HEK293 (cell line): Measurements from ENCODE around the gene GSTA5.
"Not testable (repeated sequence)": the region's sequence is repeated elsewhere in the genome, so short reads cannot be mapped to it uniquely, and the experiment has no call there.

Source experiments
- FEZF1 ChIP-seq: fragments of 450-650 bp; formaldehyde crosslinking; IDR thresholded peaks from 2 replicates; pipeline ENCODE4 v1.5.1; 2016; ENCODE audit warnings: missing biosample characterization, missing genetic modification characterization
- GLIS1 ChIP-seq: fragments of 450-650 bp; formaldehyde crosslinking; IDR thresholded peaks from 2 replicates; pipeline ENCODE4 v1.5.1; 2016; ENCODE audit warnings: missing biosample characterization, missing genetic modification characterization
- YY1 ChIP-seq: fragments of 450-650 bp; formaldehyde crosslinking; IDR thresholded peaks from 2 replicates; pipeline ENCODE4 v1.5.1; 2018; ENCODE audit warnings: missing biosample characterization, missing genetic modification characterization
- TF ChIP-seq, protein P1 (sequence below): fragments of 450-650 bp; formaldehyde crosslinking; IDR thresholded peaks from 2 replicates; pipeline ENCODE4 v1.5.1; 2016; ENCODE audit warnings: missing biosample characterization, missing genetic modification characterization
- TF ChIP-seq, protein P2 (sequence below): fragments of 450-650 bp; formaldehyde crosslinking; IDR thresholded peaks from 2 replicates; pipeline ENCODE4 v1.5.1; 2016; ENCODE audit warnings: missing biosample characterization, missing genetic modification characterization, low read depth
- TF ChIP-seq, protein P3 (sequence below): fragments of 450-650 bp; formaldehyde crosslinking; IDR thresholded peaks from 2 replicates; pipeline ENCODE4 v1.5.1; 2016; ENCODE audit warnings: missing biosample characterization, missing genetic modification characterization

DNA sequence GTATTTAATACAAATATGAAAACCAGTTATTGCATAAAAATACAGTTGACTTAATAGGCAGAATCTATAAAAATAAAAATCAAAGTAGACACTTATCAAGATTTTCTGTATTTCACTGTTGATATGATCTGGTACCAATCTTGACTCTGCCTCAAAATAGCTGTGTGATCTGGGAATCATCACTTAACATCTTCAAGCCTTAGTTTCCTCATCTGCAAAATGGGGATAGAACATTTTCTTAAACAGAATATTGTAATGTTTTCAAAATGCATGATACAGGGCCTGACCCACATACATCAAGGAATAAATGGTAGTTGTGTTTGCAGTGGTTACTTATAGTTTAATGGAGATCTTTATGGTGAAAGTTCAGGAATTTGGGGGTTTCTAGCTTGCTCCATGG lies 58.4 kb downstream of the GSTA5 start:
- not testable (repeated sequence) for TF ChIP-seq YY1, FEZF1, GLIS1 (tag by site-specific recombination)
- TF ChIP-seq, protein P1, sequence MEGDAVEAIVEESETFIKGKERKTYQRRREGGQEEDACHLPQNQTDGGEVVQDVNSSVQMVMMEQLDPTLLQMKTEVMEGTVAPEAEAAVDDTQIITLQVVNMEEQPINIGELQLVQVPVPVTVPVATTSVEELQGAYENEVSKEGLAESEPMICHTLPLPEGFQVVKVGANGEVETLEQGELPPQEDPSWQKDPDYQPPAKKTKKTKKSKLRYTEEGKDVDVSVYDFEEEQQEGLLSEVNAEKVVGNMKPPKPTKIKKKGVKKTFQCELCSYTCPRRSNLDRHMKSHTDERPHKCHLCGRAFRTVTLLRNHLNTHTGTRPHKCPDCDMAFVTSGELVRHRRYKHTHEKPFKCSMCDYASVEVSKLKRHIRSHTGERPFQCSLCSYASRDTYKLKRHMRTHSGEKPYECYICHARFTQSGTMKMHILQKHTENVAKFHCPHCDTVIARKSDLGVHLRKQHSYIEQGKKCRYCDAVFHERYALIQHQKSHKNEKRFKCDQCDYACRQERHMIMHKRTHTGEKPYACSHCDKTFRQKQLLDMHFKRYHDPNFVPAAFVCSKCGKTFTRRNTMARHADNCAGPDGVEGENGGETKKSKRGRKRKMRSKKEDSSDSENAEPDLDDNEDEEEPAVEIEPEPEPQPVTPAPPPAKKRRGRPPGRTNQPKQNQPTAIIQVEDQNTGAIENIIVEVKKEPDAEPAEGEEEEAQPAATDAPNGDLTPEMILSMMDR (tag by site-specific recombination), result not testable (repeated sequence)
- TF ChIP-seq, protein P2, sequence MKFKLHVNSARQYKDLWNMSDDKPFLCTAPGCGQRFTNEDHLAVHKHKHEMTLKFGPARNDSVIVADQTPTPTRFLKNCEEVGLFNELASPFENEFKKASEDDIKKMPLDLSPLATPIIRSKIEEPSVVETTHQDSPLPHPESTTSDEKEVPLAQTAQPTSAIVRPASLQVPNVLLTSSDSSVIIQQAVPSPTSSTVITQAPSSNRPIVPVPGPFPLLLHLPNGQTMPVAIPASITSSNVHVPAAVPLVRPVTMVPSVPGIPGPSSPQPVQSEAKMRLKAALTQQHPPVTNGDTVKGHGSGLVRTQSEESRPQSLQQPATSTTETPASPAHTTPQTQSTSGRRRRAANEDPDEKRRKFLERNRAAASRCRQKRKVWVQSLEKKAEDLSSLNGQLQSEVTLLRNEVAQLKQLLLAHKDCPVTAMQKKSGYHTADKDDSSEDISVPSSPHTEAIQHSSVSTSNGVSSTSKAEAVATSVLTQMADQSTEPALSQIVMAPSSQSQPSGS (tag by site-specific recombination), result not testable (repeated sequence)
- TF ChIP-seq, protein P3, sequence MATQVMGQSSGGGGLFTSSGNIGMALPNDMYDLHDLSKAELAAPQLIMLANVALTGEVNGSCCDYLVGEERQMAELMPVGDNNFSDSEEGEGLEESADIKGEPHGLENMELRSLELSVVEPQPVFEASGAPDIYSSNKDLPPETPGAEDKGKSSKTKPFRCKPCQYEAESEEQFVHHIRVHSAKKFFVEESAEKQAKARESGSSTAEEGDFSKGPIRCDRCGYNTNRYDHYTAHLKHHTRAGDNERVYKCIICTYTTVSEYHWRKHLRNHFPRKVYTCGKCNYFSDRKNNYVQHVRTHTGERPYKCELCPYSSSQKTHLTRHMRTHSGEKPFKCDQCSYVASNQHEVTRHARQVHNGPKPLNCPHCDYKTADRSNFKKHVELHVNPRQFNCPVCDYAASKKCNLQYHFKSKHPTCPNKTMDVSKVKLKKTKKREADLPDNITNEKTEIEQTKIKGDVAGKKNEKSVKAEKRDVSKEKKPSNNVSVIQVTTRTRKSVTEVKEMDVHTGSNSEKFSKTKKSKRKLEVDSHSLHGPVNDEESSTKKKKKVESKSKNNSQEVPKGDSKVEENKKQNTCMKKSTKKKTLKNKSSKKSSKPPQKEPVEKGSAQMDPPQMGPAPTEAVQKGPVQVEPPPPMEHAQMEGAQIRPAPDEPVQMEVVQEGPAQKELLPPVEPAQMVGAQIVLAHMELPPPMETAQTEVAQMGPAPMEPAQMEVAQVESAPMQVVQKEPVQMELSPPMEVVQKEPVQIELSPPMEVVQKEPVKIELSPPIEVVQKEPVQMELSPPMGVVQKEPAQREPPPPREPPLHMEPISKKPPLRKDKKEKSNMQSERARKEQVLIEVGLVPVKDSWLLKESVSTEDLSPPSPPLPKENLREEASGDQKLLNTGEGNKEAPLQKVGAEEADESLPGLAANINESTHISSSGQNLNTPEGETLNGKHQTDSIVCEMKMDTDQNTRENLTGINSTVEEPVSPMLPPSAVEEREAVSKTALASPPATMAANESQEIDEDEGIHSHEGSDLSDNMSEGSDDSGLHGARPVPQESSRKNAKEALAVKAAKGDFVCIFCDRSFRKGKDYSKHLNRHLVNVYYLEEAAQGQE, result not testable (repeated sequence)
